NCI-H69 (cell line): Measurements from ENCODE around the gene PDCD11.
"Not testable (repeated sequence)": the region's sequence is repeated elsewhere in the genome, so short reads cannot be mapped to it uniquely, and the experiment has no call there.

Experiments
- DNase-seq: peaks from one replicate; lab custom pipeline; 2025; lab: John Stamatoyannopoulos, UW

Gene PDCD11

DNA sequence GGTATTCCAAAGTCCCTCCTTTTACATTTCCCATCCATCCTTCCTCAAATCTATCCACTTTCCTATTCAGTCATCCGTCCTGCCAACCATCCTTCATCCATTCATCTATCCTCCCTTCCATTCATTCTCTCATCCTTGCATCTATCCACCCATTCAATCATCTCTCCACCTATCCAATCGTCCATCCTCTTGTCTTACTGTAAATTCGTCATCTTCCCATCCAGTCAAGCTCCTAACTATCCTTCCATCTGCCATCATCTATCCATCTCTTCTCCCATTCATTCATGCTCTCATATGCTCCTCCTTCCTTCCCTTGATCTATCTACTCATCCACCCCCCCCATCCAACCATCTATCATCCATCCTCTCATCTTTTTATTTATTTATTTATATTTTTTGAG is 77.7 kb downstream of the PDCD11 start:
- DNase-seq, result no peak

- no peak for DNase-seq
These were observed 79.0 kb downstream of the PDCD11 start for GRCh38 chr10:103475437-103475836.

DNA sequence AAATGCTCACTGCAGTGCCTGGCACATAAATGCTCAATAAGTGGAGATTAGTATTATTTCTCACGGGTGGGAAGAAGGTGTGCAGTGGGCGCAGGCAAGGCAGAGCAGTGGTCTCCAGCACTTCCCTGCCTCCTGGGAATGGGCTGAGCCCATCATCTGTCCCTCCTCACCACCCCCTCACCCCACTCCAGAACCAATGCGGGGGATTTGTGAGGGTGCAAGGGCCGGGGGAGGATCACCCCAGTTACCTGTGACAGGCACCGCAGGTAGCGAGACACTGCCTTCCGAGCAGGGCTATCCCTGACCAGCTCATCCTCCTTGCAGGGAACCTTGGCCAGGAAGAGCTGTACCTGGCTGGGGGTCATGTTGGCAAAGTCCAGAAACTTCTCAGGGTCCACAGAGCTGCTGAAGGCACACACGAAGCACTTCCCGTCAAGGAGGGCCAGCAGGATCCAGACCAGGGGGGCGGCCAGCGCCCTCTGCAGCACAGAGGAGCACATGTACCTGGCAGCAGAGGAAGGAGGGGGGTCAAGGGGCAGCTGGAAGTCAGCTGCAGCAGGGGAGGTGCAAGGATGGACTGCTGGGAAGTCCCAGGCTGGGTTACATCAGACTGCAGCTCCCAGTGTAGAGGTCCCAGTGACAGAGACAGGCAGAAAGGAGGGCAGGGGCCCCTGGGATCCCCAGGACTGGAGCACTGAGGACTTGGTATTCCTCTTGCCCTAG is 79.8 kb downstream of the PDCD11 start:
- peak; percentile 23 for DNase-seq

- DNase-seq, result no peak
These were observed 82.2 kb downstream of the PDCD11 start for GRCh38 chr10:103478671-103479070.

- DNase-seq, result peak; percentile 4
These were observed 82.7 kb downstream of the PDCD11 start, which contains the start of gene CALHM3 for GRCh38 chr10:103479135-103479534. Gene CALHM3 (minus strand): TSS chr10:103479240. CDS start chr10:103479032, 208 bp downstream.

DNA sequence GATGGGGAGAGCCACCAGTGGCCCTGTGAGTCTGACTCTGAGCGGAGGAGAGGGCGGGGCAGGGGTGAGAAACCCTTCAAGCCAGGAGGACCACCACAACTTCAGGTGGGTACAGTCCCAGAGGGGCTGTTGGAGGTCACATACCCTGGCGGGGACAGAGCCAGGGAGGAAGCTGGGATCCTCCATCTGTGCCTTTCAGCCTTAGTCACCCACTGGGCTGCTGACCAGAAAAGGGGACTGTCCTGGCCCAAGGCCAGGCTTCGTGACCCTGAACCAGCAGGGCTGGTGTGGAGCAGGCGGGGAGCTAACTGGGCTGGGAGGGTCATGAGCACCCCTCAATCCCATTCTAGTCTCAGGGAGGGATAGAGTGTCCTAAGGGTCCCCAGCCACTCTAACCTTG is 84.1 kb downstream of the PDCD11 start:
- DNase-seq, result no peak

GRCh38 chr10:103481974-103482531 is 85.6 kb downstream of the PDCD11 start:
- DNase-seq, result peak; percentile 77

DNA sequence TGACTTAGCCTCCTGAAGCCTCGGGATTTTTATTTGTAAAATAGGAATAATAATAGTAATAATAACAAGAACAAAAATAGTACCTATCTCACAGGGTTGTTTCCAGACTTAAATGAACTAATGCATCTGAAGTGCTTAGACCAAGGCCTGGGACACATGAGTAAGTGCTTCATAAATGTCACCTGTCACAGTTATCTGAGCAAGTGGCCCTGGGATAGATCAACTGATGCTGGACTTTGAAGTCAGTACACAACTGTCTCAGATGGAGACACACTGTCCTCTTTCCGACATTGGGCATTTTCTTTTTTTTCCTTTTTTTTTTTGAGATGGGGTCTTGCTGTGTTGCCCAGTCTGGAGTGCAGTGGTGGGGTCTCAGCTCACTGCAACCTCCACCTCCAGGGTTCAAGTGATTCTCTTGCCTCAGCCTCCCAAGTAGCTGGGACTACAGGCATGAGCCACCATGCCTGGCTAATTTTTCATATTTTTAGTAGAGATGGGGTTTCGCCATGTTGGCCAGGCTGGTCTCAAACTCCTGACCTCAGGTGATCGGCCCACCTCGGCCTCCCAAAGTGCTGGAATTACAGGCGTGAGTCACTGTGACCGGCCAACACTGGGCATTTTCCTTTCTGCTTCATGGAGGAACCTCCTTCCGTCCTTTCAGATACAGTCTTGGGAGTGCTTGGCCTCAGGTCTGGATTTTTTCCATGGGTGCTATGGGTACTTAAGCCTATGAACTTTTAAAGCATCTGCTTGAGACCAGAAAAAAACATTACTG is 90.4 kb downstream of the PDCD11 start:
- not testable (repeated sequence) for DNase-seq

GRCh38 chr10:103487410-103487708 is 90.9 kb downstream of the PDCD11 start:
- no peak for DNase-seq

- no peak for DNase-seq
These were observed 94.5 kb downstream of the PDCD11 start for GRCh38 chr10:103490986-103491314.

GRCh38 chr10:103491729-103492364 is 95.4 kb downstream of the PDCD11 start:
- peak; percentile 48 for DNase-seq

DNA sequence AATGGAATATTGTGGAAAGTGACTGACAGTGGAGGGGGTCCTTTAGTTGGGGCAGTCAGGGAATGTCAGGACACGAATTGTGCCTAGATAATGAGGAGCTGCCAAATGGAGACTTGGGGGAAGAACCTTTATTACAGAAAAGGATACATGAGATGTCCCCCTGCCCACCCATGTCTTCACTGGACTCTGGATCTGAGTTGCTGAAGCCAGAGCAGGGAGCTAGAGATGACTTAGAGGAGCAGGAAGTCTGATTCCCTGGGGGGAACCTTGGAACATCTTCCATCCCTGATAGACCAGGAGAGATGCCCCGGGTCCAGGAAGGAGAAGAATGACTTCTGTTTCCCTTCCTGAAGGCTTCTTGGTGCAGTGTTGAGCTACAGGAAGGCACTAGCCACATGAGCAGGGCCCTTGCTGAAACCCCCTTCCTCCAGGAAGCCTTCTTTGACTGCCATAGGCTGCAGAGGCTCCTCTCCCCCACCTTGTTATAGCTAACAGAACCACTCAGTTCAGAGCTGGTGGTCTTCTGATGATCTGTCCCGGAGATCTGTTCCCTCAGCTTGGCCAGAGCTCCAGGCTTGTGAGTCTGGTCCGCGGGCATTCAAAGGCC is 96.3 kb downstream of the PDCD11 start:
- DNase-seq, result no peak

DNA sequence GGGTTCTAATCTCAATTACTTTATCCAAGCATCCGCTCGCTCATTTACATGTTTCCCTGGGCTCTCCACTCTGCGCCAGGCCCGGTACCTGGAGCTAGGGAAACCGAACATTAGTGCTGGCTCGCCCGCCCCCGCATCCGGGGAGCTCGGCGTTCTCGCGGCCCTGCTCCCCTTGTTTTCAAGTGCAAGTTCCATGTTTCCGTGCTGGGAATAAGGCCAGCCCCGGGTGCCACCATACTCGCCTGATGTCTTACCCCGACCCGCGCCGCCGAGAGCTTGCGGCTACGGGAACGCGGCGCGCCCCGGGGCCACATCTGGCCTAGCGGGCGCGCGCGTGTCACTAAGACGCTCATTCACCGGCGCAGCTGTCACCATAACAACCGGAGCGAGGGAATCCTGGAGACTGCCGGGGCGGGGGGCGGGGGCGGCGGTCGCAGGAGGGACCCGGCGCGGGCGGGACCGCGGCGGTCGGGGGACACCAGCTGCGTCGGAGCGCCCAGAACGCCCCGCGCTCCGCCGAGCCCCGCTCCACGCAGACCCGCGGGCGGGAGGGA is 97.0 kb downstream of the PDCD11 start, which contains the start of gene NEURL1:
Gene NEURL1, plus strand, starts transcription at position 344 of the 554 bp plus-strand sequence. CDS start 683 bp downstream, outside the sequence.
- DNase-seq, result peak; percentile 78

GRCh38 chr10:103493916-103494877 is 97.8 kb downstream of the PDCD11 start:
- DNase-seq, result peak; percentile 61

- DNase-seq, result no peak
These were observed 98.9 kb downstream of the PDCD11 start for GRCh38 chr10:103495321-103495720.
